ENCODE measurements around the gene GYPA. TPM values are rescaled to one million over a fixed set of nuclear protein-coding genes. Genes with fewer than 3 reads are reported as not detected.
"Not testable (repeated sequence)": the region's sequence is repeated elsewhere in the genome, so short reads cannot be mapped to it uniquely, and the experiment has no call there.

Gene GYPA
- total RNA-seq, 4 donors from 2014 or later: 4.2 TPM; not detected in 3

- intact Hi-C loops (cut with DNase I; ENCODE audit: low total_unique reads): no loop called here
Measured at GRCh38 chr4:144115519-144115918, 25.0 kb downstream of the GYPA start.

GRCh38 chr4:144113546-144113945 is 27.0 kb downstream of the GYPA start:
- no peak for DNase-seq
- Histone ChIP-seq H3K27me3 (no peaks in the 10 kb centered on the region), H3K27ac (no peak overlapping the region), H3K9me3 (no peaks in the 10 kb centered on the region), H3K4me3 (no peak overlapping the region), H3K36me3 (no peaks in the 10 kb centered on the region), H3K4me1 (no peaks in the 10 kb centered on the region)
- intact Hi-C loops (cut with DNase I; ENCODE audit: low total_unique reads): no loop called here
- TF ChIP-seq CTCF (IDR thresholded peaks at IDR 0.05): no peak
- TF ChIP-seq POLR2A (IDR thresholded peaks at IDR 0.05): no peak

More at GRCh38 chr4:144115519-144115918, 25.0 kb downstream of the GYPA start:
- no peak for DNase-seq
- no peaks in the 10 kb centered on the region for H3K27me3 ChIP-seq
- no peak overlapping the region for H3K27ac ChIP-seq
- TF ChIP-seq POLR2A (IDR thresholded peaks at IDR 0.05) (no peak), CTCF (IDR thresholded peaks at IDR 0.05) (no peak)
- no peaks in the 10 kb centered on the region for H3K4me1 ChIP-seq
- H3K36me3 ChIP-seq: no peaks in the 10 kb centered on the region
- no peak overlapping the region for H3K4me3 ChIP-seq
- no peaks in the 10 kb centered on the region for H3K9me3 ChIP-seq

DNA sequence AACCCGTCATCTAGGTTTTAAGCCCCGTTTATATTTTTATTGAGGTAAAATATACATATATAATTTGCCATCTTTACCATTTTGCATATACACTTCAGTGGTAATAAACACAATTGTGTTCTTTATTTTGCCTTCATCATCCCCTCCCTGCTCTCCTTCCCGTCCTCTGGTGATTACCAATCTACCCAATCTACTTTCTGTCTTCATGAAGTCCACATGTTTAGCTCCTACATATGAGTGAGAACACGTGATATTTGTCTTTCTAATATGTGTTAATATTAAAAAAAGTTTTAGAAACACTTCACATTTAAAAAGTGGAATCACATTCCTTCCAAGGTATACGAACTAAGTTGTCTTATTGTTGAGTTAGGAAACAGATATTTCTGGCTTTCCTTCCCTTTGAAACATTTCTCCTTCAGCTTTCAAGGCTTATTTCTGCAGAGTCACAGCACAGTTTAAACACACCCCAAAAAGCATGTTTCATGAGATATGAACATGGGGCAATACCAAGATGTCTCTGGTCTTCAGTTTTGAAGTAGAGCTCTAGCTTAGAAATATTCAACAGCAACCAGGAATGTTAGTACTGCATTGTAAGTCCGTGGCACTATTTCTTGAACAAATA is 35.9 kb downstream of the GYPA start:
- Histone ChIP-seq H3K4me3 (no peak overlapping the region), H3K36me3 (no peaks in the 10 kb centered on the region), H3K9me3 (no peaks in the 10 kb centered on the region), H3K27me3 (no peaks in the 10 kb centered on the region), H3K4me1 (no peaks in the 10 kb centered on the region), H3K27ac (no peak overlapping the region)
- TF ChIP-seq CTCF (IDR thresholded peaks at IDR 0.05): no peak
- TF ChIP-seq POLR2A (IDR thresholded peaks at IDR 0.05): no peak
- no peak for DNase-seq
- intact Hi-C loops (cut with DNase I; ENCODE audit: low total_unique reads): no loop called here

- H3K36me3 ChIP-seq; H3K4me1 ChIP-seq; H3K27ac ChIP-seq; H3K4me3 ChIP-seq; H3K27me3 ChIP-seq; H3K9me3 ChIP-seq; DNase-seq; intact Hi-C loops (cut with DNase I; ENCODE audit: low total_unique reads): not testable (repeated sequence)
Measured at GRCh38 chr4:144097776-144098175, 42.7 kb downstream of the GYPA start.

DNA sequence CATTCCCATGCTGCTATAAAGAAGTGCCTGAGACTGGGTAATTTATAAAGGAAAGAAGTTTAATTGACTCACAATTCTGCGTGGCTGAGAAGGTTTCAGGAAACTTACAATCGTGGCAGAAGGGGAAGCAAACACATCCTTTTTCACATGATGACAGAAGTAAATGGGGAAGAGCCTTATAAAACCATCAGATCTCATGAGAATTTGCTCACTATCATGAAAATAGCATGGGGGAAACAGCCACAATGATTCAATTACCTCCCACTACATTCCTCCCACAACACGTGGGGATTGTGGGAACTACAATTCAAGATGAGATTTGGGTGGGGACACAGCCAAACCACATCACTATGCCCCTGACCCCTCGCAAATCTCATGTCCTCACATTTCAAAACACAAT is 46.5 kb downstream of the GYPA start:
- H3K9me3 ChIP-seq; DNase-seq; intact Hi-C loops (cut with DNase I; ENCODE audit: low total_unique reads); H3K27me3 ChIP-seq; H3K4me3 ChIP-seq; H3K36me3 ChIP-seq; H3K4me1 ChIP-seq; H3K27ac ChIP-seq: not testable (repeated sequence)

DNA sequence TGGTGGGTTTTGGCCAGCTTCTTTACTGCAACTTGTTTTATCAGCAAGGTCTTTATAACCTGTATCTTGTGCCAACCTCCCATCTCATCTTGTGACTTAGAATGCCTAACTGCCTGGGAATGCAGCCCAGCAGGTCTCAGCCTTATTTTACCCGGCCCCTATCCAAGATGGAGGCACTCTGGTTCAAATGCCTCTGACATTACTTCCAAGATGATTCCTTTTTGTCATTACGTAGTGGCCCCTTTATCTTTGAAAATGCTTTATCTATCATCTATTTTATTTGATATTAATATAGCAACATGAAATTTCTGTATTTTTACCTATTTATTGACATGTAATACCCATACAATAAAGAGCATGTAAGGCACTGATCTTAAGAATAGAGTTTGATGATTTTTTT is 49.3 kb downstream of the GYPA start:
- intact Hi-C loops (cut with DNase I; ENCODE audit: low total_unique reads); H3K27me3 ChIP-seq: not testable (repeated sequence)

DNA sequence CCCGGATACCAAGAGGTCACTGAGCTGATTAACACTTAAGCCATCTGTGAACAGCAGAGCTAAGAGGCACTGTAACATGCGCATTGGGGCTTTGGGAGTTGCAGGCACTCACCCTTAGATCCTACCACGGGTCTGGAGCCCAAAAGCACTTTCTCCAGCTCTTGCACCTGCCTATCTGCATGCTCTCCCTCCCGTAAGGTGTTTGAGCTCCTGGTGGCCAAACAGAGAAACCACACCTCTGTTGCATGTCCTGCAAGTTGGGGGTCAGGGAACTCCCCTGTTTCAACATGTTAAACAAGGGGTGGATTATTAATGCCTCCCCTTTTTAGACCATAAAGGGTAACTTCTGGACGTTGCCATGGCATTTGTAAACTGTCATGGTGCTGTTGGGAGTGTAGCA is 49.8 kb downstream of the GYPA start:
- Histone ChIP-seq H3K27ac (no peak overlapping the region), H3K4me3 (no peak overlapping the region), H3K4me1 (no peaks in the 10 kb centered on the region), H3K9me3 (no peaks in the 10 kb centered on the region), H3K36me3 (no peaks in the 10 kb centered on the region), H3K27me3 (no peaks in the 10 kb centered on the region)
- no peak for DNase-seq
- intact Hi-C loops (cut with DNase I; ENCODE audit: low total_unique reads): no loop called here
- TF ChIP-seq CTCF (IDR thresholded peaks at IDR 0.05): no peak
- no peak for TF ChIP-seq POLR2A (IDR thresholded peaks at IDR 0.05)

More for the DNA sequence above, 49.3 kb downstream of the GYPA start:
- H3K27ac ChIP-seq, H3K4me3 ChIP-seq, DNase-seq, H3K36me3 ChIP-seq, H3K9me3 ChIP-seq, H3K4me1 ChIP-seq: not testable (repeated sequence)

DNA sequence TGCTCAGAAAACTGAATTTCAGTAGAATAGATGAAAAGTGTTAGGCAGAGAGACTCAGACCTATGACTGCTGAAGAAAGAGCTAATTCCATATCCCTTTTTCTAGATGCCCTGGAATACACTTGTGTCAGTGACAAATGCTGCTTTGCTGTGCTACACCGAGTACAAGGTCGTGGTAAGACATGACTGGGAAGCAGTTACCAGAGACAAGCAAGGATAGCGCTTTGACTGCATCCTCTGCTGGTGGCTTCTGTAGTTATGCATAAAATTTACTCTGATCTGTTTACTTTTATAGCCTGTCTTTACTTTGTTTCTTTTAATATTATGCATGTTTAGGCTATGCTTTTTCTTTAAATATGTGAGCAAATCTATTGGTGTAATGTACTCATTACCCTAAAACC is 58.5 kb downstream of the GYPA start:
- H3K4me1 ChIP-seq; intact Hi-C loops (cut with DNase I; ENCODE audit: low total_unique reads); H3K36me3 ChIP-seq; H3K4me3 ChIP-seq; DNase-seq; H3K9me3 ChIP-seq; H3K27me3 ChIP-seq; H3K27ac ChIP-seq: not testable (repeated sequence)

DNA sequence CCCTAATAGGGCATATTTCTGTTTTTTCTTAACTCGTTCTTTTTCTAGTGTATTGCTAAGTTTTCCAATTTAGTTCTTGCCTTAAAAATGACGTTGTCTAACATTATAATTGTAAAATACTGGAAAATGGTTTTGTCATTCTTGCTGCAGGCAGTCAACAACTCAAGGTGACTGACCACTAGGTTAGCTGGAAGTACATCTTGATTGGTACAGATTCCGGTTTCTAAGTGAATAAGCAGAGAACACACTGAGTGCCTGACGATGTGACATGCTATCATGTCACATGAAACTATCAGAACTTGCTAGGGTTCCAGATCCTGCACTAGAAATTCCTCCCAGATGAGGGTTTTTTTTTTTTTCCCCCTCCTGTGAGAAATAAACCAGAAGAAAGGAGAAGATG is 60.4 kb downstream of the GYPA start:
- H3K36me3 ChIP-seq; H3K9me3 ChIP-seq; intact Hi-C loops (cut with DNase I; ENCODE audit: low total_unique reads); H3K4me3 ChIP-seq; H3K27me3 ChIP-seq; DNase-seq; H3K27ac ChIP-seq; H3K4me1 ChIP-seq: not testable (repeated sequence)

DNA sequence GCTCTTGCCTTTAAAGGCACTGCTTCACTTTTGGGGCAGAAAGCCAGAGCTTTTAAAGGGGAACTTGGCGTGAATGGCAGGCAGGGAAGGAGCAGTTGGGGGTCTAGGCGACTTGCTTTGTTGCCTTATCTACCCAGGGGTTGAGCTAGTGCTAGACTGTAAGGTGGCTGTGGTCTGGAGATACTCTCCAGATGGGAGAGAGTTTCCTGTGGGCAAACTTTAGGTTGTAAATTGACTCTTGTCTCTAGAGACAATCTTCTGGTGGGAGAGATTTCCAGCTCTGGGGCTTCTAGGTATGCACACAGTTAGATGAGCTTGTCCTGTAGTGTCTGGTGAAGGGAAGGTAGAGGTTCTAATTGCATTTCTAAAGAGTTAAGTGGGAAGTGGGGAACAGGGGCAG is 61.8 kb downstream of the GYPA start:
- H3K27ac ChIP-seq; H3K27me3 ChIP-seq; H3K9me3 ChIP-seq; H3K36me3 ChIP-seq; intact Hi-C loops (cut with DNase I; ENCODE audit: low total_unique reads); H3K4me3 ChIP-seq; DNase-seq; H3K4me1 ChIP-seq: not testable (repeated sequence)

Data from uterus (tissue), 4 donors.